ENCODE data around the gene TAF15.

The TAF15 gene

DNA sequence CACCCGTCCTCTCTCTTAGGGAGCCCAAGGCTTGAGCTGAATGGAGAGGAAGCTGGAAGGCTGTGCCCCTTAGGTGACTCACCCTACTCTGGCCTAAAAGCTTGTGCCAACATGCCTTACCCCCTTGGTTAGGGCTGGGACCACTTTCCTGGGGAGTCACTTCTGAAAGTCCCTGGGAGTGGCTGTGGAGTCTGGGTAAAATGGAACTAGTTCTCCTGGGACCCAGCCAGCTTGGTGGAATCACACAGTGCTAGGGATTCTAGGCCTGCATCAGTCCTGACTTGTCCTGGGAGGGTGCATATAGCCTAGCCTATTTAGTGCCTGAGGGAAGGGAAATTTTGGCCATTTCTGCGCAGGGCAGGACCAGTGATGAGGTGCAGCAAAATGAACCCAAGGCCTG, 24.4 kb upstream of the TAF15 start:
- no peak overlapping the region for H2AFZ ChIP-seq (ENCODE audit: low read length)
- H3F3A ChIP-seq (ENCODE audit: low read depth): no peaks in the 10 kb centered on the region
- peaks cover 31% of the 10 kb centered on the region for H3K4me1 ChIP-seq (ENCODE audit: insufficient read depth, low read length, poor library complexity, severe bottlenecking)
- no peaks in the 10 kb centered on the region for H3K36me3 ChIP-seq (ENCODE audit: insufficient read depth, low read length)
- no peaks in the 10 kb centered on the region for H3K79me2 ChIP-seq (ENCODE audit: insufficient read depth, low read length)
- TF ChIP-seq CTCF (conservative IDR thresholded peaks at IDR 0.05; ENCODE audit: low read length) (no peak), EZH2phosphoT487 (IDR thresholded peaks at IDR 0.05; ENCODE audit: borderline replicate concordance) (no peak)
- H4K20me1 ChIP-seq (ENCODE audit: insufficient read depth, low read length, poor library complexity, severe bottlenecking): no peaks in the 10 kb centered on the region
- H3K9me3 ChIP-seq (ENCODE audit: insufficient read depth, low read depth, low read length): no peaks in the 10 kb centered on the region
- H3K4me2 ChIP-seq (ENCODE audit: low read depth, low read length, poor library complexity, severe bottlenecking): no peak overlapping the region
- H3K9me2 ChIP-seq (replicated peaks; ENCODE audit: low read depth, low read length): no peaks in the 10 kb centered on the region
- no peak overlapping the region for H3K9ac ChIP-seq (ENCODE audit: low read depth, low read length, poor library complexity, severe bottlenecking)
- no peaks in the 10 kb centered on the region for H3K27me3 ChIP-seq (ENCODE audit: insufficient read depth, low read length, poor library complexity, severe bottlenecking)
- H3K4me3 ChIP-seq (ENCODE audit: low read length, poor library complexity, severe bottlenecking): no peak overlapping the region

GRCh38 chr17:35786941-35787432, 22.3 kb upstream of the TAF15 start:
- TF ChIP-seq CTCF (conservative IDR thresholded peaks at IDR 0.05; ENCODE audit: low read length) (no peak), EZH2phosphoT487 (IDR thresholded peaks at IDR 0.05; ENCODE audit: borderline replicate concordance) (no peak)
- H2AFZ ChIP-seq (ENCODE audit: low read length): peak overlapping the region; percentile 41; the same call in 1 of the 2 replicates
- H3F3A ChIP-seq (ENCODE audit: low read depth): no peaks in the 10 kb centered on the region
- H3K36me3 ChIP-seq (ENCODE audit: insufficient read depth, low read length): no peaks in the 10 kb centered on the region
- no peaks in the 10 kb centered on the region for H3K9me2 ChIP-seq (replicated peaks; ENCODE audit: low read depth, low read length)
- no peaks in the 10 kb centered on the region for H3K79me2 ChIP-seq (ENCODE audit: insufficient read depth, low read length)
- H3K9me3 ChIP-seq (ENCODE audit: insufficient read depth, low read depth, low read length): no peaks in the 10 kb centered on the region
- H3K27me3 ChIP-seq (ENCODE audit: insufficient read depth, low read length, poor library complexity, severe bottlenecking): no peaks in the 10 kb centered on the region
- H3K9ac ChIP-seq (ENCODE audit: low read depth, low read length, poor library complexity, severe bottlenecking): peak overlapping the region; percentile 18
- H3K4me3 ChIP-seq (ENCODE audit: low read length, poor library complexity, severe bottlenecking): no peak overlapping the region
- H3K4me2 ChIP-seq (ENCODE audit: low read depth, low read length, poor library complexity, severe bottlenecking): no peak overlapping the region
- no peaks in the 10 kb centered on the region for H4K20me1 ChIP-seq (ENCODE audit: insufficient read depth, low read length, poor library complexity, severe bottlenecking)
- H3K4me1 ChIP-seq (ENCODE audit: insufficient read depth, low read length, poor library complexity, severe bottlenecking): peaks cover 35% of the 10 kb centered on the region

DNA sequence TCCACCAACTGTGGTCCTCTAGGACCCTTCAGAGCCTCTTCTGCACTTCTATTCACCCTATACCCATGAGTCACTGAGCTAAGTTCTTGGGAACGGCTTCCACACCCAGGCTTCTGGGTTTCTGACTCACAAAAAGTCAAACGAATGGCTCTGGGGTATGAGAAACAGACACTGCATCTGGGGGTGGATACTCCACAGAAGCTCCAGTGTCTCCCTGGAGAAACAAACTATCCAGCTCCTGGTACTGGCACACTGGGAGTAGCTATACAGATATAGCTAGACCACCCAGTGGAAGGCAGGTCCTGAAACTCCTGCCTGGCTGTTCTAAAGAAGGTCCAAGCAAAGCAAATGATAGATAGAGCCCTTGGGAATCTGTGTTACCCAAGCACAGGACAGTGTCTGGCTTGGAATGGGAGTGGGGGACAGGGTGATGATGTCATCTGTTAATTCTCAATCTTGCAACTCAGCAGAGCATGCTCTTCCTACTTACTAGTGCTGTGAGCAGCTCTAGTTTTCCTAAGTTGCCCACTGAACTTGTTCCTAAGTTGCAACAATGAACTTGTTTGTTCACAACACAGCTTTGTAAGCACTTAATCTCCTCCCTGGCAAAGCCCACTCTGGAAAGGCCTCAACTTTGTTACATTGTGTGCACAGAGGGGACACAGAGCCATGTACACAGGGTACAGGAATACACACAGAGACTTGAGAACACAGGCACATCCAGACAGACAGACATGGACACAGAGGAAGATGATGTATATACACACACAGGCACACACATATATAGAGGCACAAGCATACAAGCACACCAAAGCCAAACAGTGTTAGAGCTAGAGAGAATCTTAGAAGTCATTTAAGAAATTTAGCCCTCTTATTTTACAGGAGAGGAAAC, 20.6 kb upstream of the TAF15 start:
- no peak overlapping the region for H2AFZ ChIP-seq (ENCODE audit: low read length)
- H3F3A ChIP-seq (ENCODE audit: low read depth): no peaks in the 10 kb centered on the region
- peak overlapping the region; percentile 10 for H3K9ac ChIP-seq (ENCODE audit: low read depth, low read length, poor library complexity, severe bottlenecking)
- H3K4me1 ChIP-seq (ENCODE audit: insufficient read depth, low read length, poor library complexity, severe bottlenecking): peaks cover 36% of the 10 kb centered on the region
- TF ChIP-seq EZH2phosphoT487 (IDR thresholded peaks at IDR 0.05; ENCODE audit: borderline replicate concordance): no peak
- TF ChIP-seq CTCF (conservative IDR thresholded peaks at IDR 0.05; ENCODE audit: low read length): no peak
- H3K36me3 ChIP-seq (ENCODE audit: insufficient read depth, low read length): no peaks in the 10 kb centered on the region
- H4K20me1 ChIP-seq (ENCODE audit: insufficient read depth, low read length, poor library complexity, severe bottlenecking): no peaks in the 10 kb centered on the region
- no peaks in the 10 kb centered on the region for H3K9me2 ChIP-seq (replicated peaks; ENCODE audit: low read depth, low read length)
- peak overlapping the region; percentile 64 for H3K4me2 ChIP-seq (ENCODE audit: low read depth, low read length, poor library complexity, severe bottlenecking)
- H3K79me2 ChIP-seq (ENCODE audit: insufficient read depth, low read length): no peaks in the 10 kb centered on the region
- H3K9me3 ChIP-seq (ENCODE audit: insufficient read depth, low read depth, low read length): no peaks in the 10 kb centered on the region
- no peaks in the 10 kb centered on the region for H3K27me3 ChIP-seq (ENCODE audit: insufficient read depth, low read length, poor library complexity, severe bottlenecking)
- peak overlapping the region; percentile 43 for H3K4me3 ChIP-seq (ENCODE audit: low read length, poor library complexity, severe bottlenecking)

Measured in Loucy (cell line).